ENCODE measurements around the gene B4GALNT4.
"Not testable (repeated sequence)": the region's sequence is repeated elsewhere in the genome, so short reads cannot be mapped to it uniquely, and the experiment has no call there.

The B4GALNT4 gene

DNA sequence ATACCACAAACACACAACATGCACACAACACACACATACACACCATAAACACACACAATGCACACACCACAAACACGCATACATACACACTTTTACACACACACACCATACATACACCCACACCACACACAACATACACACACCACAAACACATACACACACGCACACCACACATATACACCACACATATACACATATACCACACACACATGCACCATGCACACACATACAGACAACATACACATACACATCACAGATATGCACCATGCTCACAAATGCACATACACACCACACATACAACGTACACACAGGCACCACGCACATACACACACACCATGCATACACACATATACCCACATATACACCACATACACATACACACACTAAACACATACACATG lies 11.7 kb upstream of the B4GALNT4 start:
- in situ Hi-C loops (cut with HindIII; ENCODE audit: low sequenced_read_pairs) = no loop called here
- TF ChIP-seq, protein P1, sequence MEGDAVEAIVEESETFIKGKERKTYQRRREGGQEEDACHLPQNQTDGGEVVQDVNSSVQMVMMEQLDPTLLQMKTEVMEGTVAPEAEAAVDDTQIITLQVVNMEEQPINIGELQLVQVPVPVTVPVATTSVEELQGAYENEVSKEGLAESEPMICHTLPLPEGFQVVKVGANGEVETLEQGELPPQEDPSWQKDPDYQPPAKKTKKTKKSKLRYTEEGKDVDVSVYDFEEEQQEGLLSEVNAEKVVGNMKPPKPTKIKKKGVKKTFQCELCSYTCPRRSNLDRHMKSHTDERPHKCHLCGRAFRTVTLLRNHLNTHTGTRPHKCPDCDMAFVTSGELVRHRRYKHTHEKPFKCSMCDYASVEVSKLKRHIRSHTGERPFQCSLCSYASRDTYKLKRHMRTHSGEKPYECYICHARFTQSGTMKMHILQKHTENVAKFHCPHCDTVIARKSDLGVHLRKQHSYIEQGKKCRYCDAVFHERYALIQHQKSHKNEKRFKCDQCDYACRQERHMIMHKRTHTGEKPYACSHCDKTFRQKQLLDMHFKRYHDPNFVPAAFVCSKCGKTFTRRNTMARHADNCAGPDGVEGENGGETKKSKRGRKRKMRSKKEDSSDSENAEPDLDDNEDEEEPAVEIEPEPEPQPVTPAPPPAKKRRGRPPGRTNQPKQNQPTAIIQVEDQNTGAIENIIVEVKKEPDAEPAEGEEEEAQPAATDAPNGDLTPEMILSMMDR (IDR thresholded peaks at IDR 0.05; ENCODE audit: low read depth, low read length, missing control alignments) = no peak
- no peak for DNase-seq (ENCODE audit: low read depth)
- no peak overlapping the region for H3K4me3 ChIP-seq (ENCODE audit: low read depth, low read length)

DNA sequence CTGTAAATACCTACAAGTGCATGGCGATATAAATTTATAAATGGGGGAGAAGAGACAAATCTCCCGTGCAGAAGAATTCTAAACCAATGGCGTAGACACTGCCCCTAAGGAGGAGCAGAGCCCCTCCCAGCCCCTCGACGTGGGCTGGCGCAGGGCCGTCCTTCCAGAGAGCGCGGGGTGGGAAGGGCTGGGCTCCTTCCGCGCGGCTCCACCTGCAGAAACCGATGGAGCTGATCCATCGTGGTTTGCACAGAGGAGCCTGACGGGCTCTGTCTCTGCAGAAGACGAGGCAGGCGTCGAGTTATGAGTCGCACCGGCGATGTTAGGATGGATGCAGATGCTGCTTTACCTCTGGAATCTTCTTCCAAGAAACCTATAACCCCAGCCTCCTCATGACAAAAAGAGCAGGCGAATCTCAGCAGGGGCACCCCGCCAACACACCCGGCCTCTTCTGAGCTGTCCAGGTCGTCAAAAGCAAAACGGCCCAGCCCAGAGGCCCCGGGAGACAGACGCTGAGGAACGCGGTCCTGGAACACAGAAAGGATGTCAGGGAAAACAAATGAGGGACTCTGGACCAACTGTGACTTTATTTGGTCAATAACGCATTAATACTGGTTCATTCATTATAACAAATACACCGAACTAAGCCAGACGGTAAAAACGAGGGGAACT lies 11.0 kb upstream of the B4GALNT4 start:
- no peak for DNase-seq (ENCODE audit: low read depth)
- in situ Hi-C loops (cut with HindIII; ENCODE audit: low sequenced_read_pairs) = no loop called here
- no peak overlapping the region for H3K4me3 ChIP-seq (ENCODE audit: low read depth, low read length)
- TF ChIP-seq, protein P1 (IDR thresholded peaks at IDR 0.05; ENCODE audit: low read depth, low read length, missing control alignments) = no peak

DNA sequence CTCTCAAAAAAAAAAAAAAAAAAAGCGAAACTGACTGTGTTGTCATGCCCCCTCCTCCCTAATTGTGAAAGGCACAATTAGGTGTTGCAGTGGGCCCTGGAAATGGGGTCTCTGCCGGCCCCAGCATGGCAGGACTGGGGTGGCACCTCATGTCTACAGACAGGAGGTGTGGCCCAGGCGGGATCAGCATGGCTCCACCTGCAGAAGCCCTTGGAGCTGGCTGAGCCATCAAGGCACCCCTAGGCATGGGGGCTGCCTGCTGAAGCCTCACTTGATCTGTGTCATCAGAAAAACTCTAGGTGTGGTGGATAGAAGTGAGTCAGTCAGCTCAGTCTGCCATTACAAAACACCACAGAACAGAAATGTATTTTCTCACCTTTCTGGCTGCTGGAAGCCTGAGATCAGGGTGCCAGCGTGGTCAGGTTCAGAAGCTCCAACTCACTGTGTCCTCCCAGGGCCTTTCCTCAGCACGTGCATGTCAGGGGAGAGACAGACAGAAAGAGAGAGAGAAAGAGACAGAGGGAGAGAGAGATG lies 10.1 kb upstream of the B4GALNT4 start:
- H3K4me3 ChIP-seq (ENCODE audit: low read depth, low read length) = no peak overlapping the region
- TF ChIP-seq, protein P1 (IDR thresholded peaks at IDR 0.05; ENCODE audit: low read depth, low read length, missing control alignments) = no peak
- in situ Hi-C loops (cut with HindIII; ENCODE audit: low sequenced_read_pairs) = no loop called here
- DNase-seq (ENCODE audit: low read depth) = no peak

DNA sequence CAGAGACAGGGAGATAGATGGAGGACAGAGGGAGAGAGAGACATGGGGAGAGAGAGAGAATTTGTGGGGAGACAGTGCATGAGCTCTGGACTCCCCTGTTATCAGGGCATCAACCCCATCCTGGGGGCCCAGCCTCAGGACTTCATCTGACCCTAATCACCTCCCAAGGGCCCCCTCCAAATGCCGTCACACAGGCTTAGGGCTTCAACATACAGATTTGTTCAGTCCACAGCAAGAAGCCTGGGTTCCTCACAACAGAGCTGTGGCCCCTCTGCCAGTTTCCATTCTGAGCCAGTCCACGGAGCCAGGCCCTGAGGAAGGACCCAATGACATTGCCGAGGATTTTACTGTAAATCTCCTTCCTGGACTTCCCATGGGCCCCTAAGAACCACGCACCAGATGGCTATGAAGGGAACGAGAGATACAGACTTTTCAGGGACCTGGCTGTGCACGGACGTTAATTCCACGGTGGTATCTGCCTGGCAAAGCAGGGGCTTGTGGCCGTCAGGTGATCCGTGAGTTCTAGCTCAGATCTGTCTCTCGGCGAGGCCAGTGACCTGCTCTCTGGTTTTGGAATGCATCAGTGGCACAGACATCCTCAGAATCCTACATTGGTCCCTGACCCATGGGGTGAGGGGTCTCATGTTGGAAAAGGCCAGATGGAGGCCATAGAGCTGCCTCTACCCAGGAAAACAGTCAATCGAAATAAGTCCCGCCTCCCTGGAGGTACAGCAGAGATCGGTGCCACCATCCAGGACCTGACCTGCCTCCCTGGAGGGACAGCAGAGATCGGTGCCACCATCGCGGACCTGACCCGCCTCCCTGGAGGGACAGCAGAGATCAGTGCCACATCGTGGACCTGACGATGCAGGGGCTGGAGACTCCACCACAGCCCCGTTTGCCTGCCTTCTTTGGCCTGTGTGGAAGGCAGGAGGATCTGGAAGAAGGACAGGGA lies 8.7 kb upstream of the B4GALNT4 start:
- in situ Hi-C loops (cut with HindIII; ENCODE audit: low sequenced_read_pairs) = no loop called here
- TF ChIP-seq, protein P1 (IDR thresholded peaks at IDR 0.05; ENCODE audit: low read depth, low read length, missing control alignments) = no peak
- no peak overlapping the region for H3K4me3 ChIP-seq (ENCODE audit: low read depth, low read length)
- no peak for DNase-seq (ENCODE audit: low read depth)

DNA sequence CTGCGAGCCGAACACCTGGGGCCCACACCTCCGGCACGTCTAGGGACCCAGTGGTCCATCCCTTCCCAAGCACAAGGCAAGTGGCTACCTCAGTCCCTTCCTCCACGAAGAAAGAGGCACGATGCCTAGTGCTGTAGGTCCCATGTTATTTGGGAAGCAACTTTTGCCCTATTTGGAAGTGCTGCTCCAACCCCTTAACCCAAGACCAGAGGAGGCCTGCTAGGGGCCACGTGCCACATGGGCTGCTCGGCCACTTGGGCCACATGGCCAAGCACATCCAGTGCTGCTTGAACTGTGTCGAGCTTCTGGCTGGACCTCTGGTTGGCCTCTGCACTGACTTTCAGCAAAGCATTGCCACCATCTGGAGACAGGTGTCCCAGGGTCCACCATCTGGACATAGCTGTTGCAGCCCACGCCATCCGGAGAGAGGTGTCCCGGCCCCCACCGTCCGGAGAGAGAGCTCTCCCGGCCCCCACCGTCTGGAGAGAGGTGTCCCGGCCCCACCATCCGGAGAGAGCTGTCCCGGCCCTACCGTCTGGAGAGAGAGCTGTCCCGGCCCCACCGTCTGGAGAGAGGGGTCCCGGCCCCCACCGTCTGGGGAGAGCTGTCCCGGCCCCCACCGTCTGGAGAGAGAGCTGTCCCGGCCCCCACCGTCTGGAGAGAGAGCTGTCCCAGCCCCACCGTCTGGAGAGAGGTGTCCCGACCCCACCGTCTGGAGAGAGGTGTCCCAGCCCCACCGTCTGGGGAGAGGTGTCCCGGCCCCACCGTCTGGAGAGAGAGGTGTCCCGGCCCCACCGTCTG lies 6.5 kb upstream of the B4GALNT4 start:
- H3K4me3 ChIP-seq (ENCODE audit: low read depth, low read length) = no peak overlapping the region
- in situ Hi-C loops (cut with HindIII; ENCODE audit: low sequenced_read_pairs) = no loop called here
- TF ChIP-seq, protein P1 (IDR thresholded peaks at IDR 0.05; ENCODE audit: low read depth, low read length, missing control alignments) = no peak
- no peak for DNase-seq (ENCODE audit: low read depth)

DNA sequence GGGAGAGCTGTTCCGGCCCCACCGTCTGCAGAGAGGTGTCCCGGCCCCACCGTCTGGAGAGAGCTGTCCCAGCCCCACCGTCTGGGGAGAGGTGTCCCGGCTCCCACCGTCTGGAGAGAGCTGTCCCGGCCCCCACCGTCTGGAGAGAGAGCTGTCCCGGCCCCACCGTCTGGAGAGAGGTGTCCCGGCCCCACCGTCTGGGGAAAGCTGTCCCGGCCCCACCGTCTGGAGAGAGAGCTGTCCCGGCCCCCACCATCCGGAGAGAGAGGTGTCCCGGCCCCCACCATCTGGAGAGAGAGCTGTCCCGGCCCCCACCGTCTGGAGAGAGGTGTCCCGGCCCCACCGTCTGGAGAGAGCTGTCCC lies 5.9 kb upstream of the B4GALNT4 start:
- H3K4me3 ChIP-seq (ENCODE audit: low read depth, low read length); in situ Hi-C loops (cut with HindIII; ENCODE audit: low sequenced_read_pairs); DNase-seq (ENCODE audit: low read depth): not testable (repeated sequence)
